HepG2 (cell line): Measurements from ENCODE around the gene TMEM135. TPM values are rescaled to one million over a fixed set of nuclear protein-coding genes. Genes with fewer than 3 reads are reported as not detected.

Experiments
- ATAC-seq: fragments of 200-7000 bp; cut with Tn5 transposase; 3 replicates; pipeline ENCODE4 v1.9.1; 2020; ENCODE audit warnings: mild to moderate bottlenecking, moderate library complexity
- BruUV-seq: library from RNA; stranded (reverse); fragments of 400-500 nt; replicated peaks from 2 replicates; lab custom pipeline; 2021; lab: Mats Ljungman, UMichigan
- CTCF ChIA-PET: fragments of 300-600 bp; formaldehyde crosslinking; extraction: SDS; loops from one replicate; lab custom pipeline; 2021; ENCODE audit warnings: low total read pairs, inconsistent platforms, low intra/inter-chr PET ratio; lab: Yijun Ruan, JAX
- POLR2A ChIA-PET: fragments of 350-600 bp; sonication (Branson Sonifier 250); formaldehyde crosslinking; loops from one replicate; lab custom pipeline; 2020; ENCODE audit warnings: antibody characterized with exemption, inconsistent platforms; lab: Yijun Ruan, JAX
- DNase-seq: peaks from one replicate; pipeline ENCODE4 v3.0.0-alpha.2; 2015; ENCODE audit warnings: low spot score
- FAIRE-seq: peaks from 3 replicates; lab custom pipeline; 2011; peaks lifted over from hg19 to GRCh38; lab: Jason Lieb, UNC
- H2AFZ ChIP-seq: one replicate; pipeline ENCODE4 v1.6.1; 2011; ENCODE audit warnings: low read length, inconsistent platforms
- H3K27ac ChIP-seq: fragments of 300-600 bp; 3 replicates; pipeline ENCODE4 v1.8.0; 2011; ENCODE audit warnings: mixed run types, mild to moderate bottlenecking, mixed read lengths, low read length, inconsistent platforms; ENCODE audit not compliant: insufficient read depth; ENCODE audit errors: extremely low read length
- H3K27me3 ChIP-seq, 2 experiments: fragments of 200-600 bp in 1 of 2; 2 replicates in 1 of 2; 3 replicates in 1 of 2; pipeline versions ENCODE4 v1.6.0 to v1.8.0; 2011; ENCODE audit warnings: low read length in 2 of 2, mild to moderate bottlenecking in 2 of 2, moderate library complexity in 2 of 2, inconsistent platforms in 1 of 2; ENCODE audit not compliant: insufficient read depth in 2 of 2, control insufficient read depth in 1 of 2
- H3K36me3 ChIP-seq, 2 experiments: fragments of 200-600 bp in 1 of 2; replicated peaks in 1 of 2; 2 replicates in 1 of 2; 3 replicates in 1 of 2; pipeline versions ENCODE4 v1.5.1 to v1.8.0; 2011; ENCODE audit warnings: low read length in 2 of 2, inconsistent platforms in 1 of 2; ENCODE audit not compliant: insufficient read depth in 2 of 2, control insufficient read depth in 1 of 2
- H3K4me1 ChIP-seq: 2 replicates; pipeline ENCODE4 v1.5.1; 2012; ENCODE audit warnings: low read length, inconsistent platforms; ENCODE audit not compliant: insufficient read depth
- H3K4me2 ChIP-seq: 2 replicates; pipeline ENCODE4 v1.6.0; 2011; ENCODE audit warnings: low read depth, low read length, inconsistent platforms
- H3K4me3 ChIP-seq, 3 experiments: fragments of 200-600 bp in 1 of 3; sonication (generic), shearing (Covaris generic) in 1 of 3; replicated peaks in 1 of 3; 2 replicates each; pipeline ENCODE4 v1.5.1; 2011 to 2016; ENCODE audit warnings: low read length in 3 of 3, inconsistent platforms in 2 of 3, low read depth in 2 of 3, mild to moderate bottlenecking in 2 of 3, control low read depth in 1 of 3, mixed read lengths in 1 of 3; ENCODE audit not compliant: insufficient read depth in 1 of 3
- H3K79me2 ChIP-seq: one replicate; pipeline ENCODE4 v1.6.1; 2011; ENCODE audit warnings: low read length, inconsistent platforms; ENCODE audit not compliant: insufficient read depth
- H3K9ac ChIP-seq: 2 replicates; pipeline ENCODE4 v1.6.0; 2011; ENCODE audit warnings: mild to moderate bottlenecking, low read depth, low read length, inconsistent platforms; ENCODE audit not compliant: insufficient read depth
- H3K9me3 ChIP-seq: 2 replicates; pipeline ENCODE4 v1.5.1; 2012; ENCODE audit warnings: mild to moderate bottlenecking, low read length
- H4K20me1 ChIP-seq: 2 replicates; pipeline ENCODE4 v1.6.0; 2011; ENCODE audit warnings: inconsistent platforms, mild to moderate bottlenecking, low read length, moderate library complexity; ENCODE audit not compliant: insufficient read depth
- CEBPG ChIP-seq: IDR thresholded peaks from 2 replicates; pipeline ENCODE4 v1.6.1; 2016
- ERF ChIP-seq: IDR thresholded peaks from 2 replicates; pipeline ENCODE4 v1.6.1; 2018; ENCODE audit warnings: missing biosample characterization, missing genetic modification reagents
- KIAA2018 ChIP-seq: sonication (generic); formaldehyde crosslinking; IDR thresholded peaks from 2 replicates; pipeline ENCODE4 v1.5.0; 2020; ENCODE audit warnings: mild to moderate bottlenecking, missing genetic modification reagents, borderline replicate concordance
- SRF ChIP-seq: IDR thresholded peaks from 2 replicates; pipeline ENCODE4 v1.6.1; 2011; ENCODE audit warnings: mild to moderate bottlenecking, low read depth, low read length, moderate library complexity
- USF2 ChIP-seq, 2 experiments: sonication (generic) in 1 of 2; formaldehyde crosslinking in 1 of 2; IDR thresholded peaks; 2 replicates each; pipeline versions ENCODE4 v1.5.1 to v1.6.1; 2011 to 2020; ENCODE audit warnings: borderline replicate concordance in 1 of 2, low read depth in 1 of 2, low read length in 1 of 2, mild to moderate bottlenecking in 1 of 2, missing genetic modification reagents in 1 of 2, moderate library complexity in 1 of 2
- XRCC5 ChIP-seq: fragments of 200-400 bp; formaldehyde crosslinking; optimal IDR thresholded peaks from 2 replicates; pipeline ENCODE3; 2017; ENCODE audit warnings: mild to moderate bottlenecking, low read length
- ZNF850 ChIP-seq: sonication (generic); formaldehyde crosslinking; conservative IDR thresholded peaks from 2 replicates; pipeline ENCODE4 v1.9.0; 2021; ENCODE audit warnings: mild to moderate bottlenecking, missing genetic modification reagents
- WGBS: methylation state at CpG from one replicate; pipeline ENCODE4 v1.1.6; 2017; ENCODE audit warnings: low lambda C conversion rate; 5-methylcytosine and 5-hydroxymethylcytosine counted together
- in situ Hi-C: cut with HindIII; loops from 2 replicates; pipeline ENCODE4 v1.10.0; 2017; ENCODE audit warnings: low pct_unique_long_range_greater_than_20kb; ENCODE audit not compliant: extremely low pct_ligation_motif_present
- intact Hi-C: fragments of 100-400 bp; cut with micrococcal nuclease; formaldehyde crosslinking; loops from one replicate; pipeline ENCODE4 v1.10.0; 2022; ENCODE audit not compliant: unreplicated experiment
- polyA plus RNA-seq, 8 experiments: library from polyadenylated mRNA; depleted of rRNA in 3 of 8; stranded (reverse) in 7 of 8; unstranded in 1 of 8; fragments of >200 nt; fragmentation: Illumina TruSeq in 4 of 8; extraction: Trizol in 4 of 8; gene quantifications; 2 replicates each; pipeline versions ENCODE4 v1.2.1 to v1.2.3, GENCODE V29; 2011 to 2016; ENCODE audit warnings: low read depth in 4 of 8, missing spikeins in 1 of 8, mixed read lengths in 1 of 8; ENCODE audit not compliant: insufficient read depth in 1 of 8
- total RNA-seq, 5 experiments: library from RNA; depleted of rRNA; stranded (reverse); fragments of >200 nt; fragmentation: Illumina TruSeq; extraction: Trizol; gene quantifications; 2 replicates each; pipeline ENCODE4 v1.2.3, GENCODE V29; 2016; ENCODE audit warnings: low read depth in 1 of 5

Gene TMEM135
- total and polyA plus RNA-seq, 2 of the 13 experiments (the other 11 are each of a cell fraction or from before 2014, with no cell fraction given): 36.6 to 88.9 TPM

GRCh38 chr11:87110443-87111131 lies 72.9 kb downstream of the TMEM135 start (continued):
- TF ChIP-seq SRF: no peak
- no peak for TF ChIP-seq ERF (CRISPR knock-in tag)

DNA sequence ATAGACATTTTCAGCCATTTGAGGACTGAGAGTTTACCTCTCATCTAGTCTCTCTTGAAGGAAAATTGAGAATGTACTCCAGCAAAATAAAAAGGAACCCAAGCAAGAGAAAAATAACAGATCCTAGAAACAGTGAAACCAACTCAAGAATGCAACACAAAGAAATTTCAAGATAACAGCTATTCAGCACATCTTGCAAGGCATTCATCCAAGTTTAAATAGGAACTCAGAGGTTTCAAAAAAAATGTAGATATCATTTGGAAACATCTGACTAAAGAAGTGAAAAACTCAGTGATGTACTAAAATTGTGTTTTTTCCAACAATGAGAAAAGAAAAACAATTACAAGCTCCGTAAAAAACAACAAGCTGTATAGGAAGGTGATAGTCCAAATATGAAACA lies 76.4 kb downstream of the TMEM135 start:
- Histone ChIP-seq H3K4me3 (no peak overlapping the region), H4K20me1 (peaks cover 3% of the 10 kb centered on the region; the same call in 1 of the 2 replicates), H3K4me2 (no peak overlapping the region), H3K79me2 (peaks cover 43% of the 10 kb centered on the region), H3K27ac (no peak overlapping the region), H3K9ac (no peak overlapping the region), H3K4me1 (peaks cover 6% of the 10 kb centered on the region; the same call in 1 of the 2 replicates), H3K9me3 (no peaks in the 10 kb centered on the region), H3K36me3 (no peaks in the 10 kb centered on the region), H2AFZ (no peak overlapping the region), H3K27me3 (no peaks in the 10 kb centered on the region)
- DNase-seq: no peak
- BruUV-seq: no TSS peak
- 91% methylated on average over 1 of the region's 1 CpG for WGBS
- in situ Hi-C loops (no loop called here), intact Hi-C loops (no loop called here)
- no peak for ATAC-seq
- FAIRE-seq: no peak
- ChIA-PET POLR2A (interaction anchor here (1.2 kb wide), 1 partner anchor 172 kb away, joined by 3 read pairs; no protein-coding TSS in a partner anchor), CTCF (no interaction called here)
- no peak for TF ChIP-seq CEBPG
- no peak for TF ChIP-seq ZNF850 (CRISPR knock-in tag)
- TF ChIP-seq XRCC5: no peak
- no peak for TF ChIP-seq USF2 (IDR thresholded peaks at IDR 0.05; ENCODE audit: low read depth, low read length)
- TF ChIP-seq USF2 (CRISPR knock-in tag; IDR thresholded peaks at IDR 0.05; ENCODE audit: borderline replicate concordance): no peak
- no peak for TF ChIP-seq KIAA2018 (CRISPR knock-in tag)
